ENCODE measurements around the gene MCC.

Gene MCC

DNA sequence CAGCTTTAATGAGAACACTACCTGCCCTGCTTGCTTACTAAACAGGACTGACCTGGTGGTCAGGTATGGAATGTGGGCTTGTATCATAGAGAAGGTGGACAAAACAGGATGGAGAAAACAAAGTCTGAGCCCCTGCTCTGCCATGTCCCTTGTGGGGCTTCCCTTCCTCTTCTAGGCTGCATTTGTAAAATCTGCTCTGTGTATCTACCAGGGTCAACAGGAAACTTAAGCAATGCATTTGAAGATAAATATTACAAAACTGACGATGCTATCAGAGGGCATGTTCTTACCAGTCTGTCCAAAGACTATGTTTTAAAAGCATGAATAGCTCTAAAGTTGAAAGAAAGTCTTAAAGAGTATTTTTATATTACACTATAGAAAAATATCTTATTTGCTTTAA is 282.9 kb downstream of the MCC start:
- no peak for DNase-seq (ENCODE audit: low read depth)
- no peak overlapping the region for H3K4me3 ChIP-seq (ENCODE audit: low read depth, low read length)
- TF ChIP-seq, protein P1, sequence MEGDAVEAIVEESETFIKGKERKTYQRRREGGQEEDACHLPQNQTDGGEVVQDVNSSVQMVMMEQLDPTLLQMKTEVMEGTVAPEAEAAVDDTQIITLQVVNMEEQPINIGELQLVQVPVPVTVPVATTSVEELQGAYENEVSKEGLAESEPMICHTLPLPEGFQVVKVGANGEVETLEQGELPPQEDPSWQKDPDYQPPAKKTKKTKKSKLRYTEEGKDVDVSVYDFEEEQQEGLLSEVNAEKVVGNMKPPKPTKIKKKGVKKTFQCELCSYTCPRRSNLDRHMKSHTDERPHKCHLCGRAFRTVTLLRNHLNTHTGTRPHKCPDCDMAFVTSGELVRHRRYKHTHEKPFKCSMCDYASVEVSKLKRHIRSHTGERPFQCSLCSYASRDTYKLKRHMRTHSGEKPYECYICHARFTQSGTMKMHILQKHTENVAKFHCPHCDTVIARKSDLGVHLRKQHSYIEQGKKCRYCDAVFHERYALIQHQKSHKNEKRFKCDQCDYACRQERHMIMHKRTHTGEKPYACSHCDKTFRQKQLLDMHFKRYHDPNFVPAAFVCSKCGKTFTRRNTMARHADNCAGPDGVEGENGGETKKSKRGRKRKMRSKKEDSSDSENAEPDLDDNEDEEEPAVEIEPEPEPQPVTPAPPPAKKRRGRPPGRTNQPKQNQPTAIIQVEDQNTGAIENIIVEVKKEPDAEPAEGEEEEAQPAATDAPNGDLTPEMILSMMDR (IDR thresholded peaks at IDR 0.05; ENCODE audit: low read depth, low read length, missing control alignments) = no peak

DNA sequence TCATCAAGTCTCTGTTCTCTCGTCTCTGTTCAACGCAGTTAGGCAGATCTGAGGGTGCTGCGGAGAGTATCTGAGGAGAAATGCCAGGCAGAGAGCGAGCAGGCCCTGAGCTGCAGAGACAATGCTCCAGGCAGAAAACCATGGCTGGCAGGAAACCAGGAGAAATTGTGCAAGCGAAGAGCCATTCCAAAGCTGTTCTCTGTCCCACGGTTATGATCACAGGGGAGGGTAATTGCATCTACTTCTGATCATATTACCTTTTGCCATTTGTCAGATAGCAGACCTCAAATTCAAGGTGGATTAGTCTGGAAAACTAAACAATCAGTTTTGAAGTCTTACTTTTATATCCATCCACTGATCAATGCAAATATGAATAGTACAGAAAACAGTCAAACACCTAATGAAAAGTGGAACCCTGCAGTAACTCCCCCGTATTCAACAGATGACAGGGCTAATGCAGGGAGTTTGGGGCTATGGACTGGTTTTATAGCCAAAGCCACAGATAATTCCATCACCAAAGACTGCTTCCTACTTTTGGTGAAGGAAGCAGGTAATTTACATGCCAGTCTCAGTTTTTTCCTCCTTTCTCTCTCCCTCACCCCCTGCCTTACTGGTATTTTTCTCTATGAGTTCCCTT is 283.6 kb downstream of the MCC start:
- H3K4me3 ChIP-seq (ENCODE audit: low read depth, low read length) = no peak overlapping the region
- TF ChIP-seq, protein P1 (IDR thresholded peaks at IDR 0.05; ENCODE audit: low read depth, low read length, missing control alignments) = no peak
- DNase-seq (ENCODE audit: low read depth) = no peak

DNA sequence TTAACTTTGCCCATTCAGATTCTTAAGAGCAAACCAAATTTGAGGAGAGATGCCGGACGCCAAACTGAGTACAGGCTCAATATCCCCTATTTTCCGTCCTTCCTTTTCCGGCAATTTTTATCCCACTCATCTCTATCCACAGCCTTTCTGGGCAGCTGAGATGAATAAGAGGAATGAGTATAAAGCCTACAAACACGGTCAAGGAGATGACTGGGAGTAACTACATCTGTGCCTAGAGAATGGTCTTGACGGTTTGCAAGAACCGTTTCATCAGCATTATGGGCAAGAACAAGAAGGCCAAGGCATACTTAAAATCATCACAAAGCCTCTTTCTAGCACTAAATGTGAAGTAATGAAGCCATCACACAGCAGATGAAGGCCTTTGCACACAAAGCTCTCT is 284.3 kb downstream of the MCC start:
- no peak for DNase-seq (ENCODE audit: low read depth)
- TF ChIP-seq, protein P1 (IDR thresholded peaks at IDR 0.05; ENCODE audit: low read depth, low read length, missing control alignments) = no peak
- no peak overlapping the region for H3K4me3 ChIP-seq (ENCODE audit: low read depth, low read length)

DNA sequence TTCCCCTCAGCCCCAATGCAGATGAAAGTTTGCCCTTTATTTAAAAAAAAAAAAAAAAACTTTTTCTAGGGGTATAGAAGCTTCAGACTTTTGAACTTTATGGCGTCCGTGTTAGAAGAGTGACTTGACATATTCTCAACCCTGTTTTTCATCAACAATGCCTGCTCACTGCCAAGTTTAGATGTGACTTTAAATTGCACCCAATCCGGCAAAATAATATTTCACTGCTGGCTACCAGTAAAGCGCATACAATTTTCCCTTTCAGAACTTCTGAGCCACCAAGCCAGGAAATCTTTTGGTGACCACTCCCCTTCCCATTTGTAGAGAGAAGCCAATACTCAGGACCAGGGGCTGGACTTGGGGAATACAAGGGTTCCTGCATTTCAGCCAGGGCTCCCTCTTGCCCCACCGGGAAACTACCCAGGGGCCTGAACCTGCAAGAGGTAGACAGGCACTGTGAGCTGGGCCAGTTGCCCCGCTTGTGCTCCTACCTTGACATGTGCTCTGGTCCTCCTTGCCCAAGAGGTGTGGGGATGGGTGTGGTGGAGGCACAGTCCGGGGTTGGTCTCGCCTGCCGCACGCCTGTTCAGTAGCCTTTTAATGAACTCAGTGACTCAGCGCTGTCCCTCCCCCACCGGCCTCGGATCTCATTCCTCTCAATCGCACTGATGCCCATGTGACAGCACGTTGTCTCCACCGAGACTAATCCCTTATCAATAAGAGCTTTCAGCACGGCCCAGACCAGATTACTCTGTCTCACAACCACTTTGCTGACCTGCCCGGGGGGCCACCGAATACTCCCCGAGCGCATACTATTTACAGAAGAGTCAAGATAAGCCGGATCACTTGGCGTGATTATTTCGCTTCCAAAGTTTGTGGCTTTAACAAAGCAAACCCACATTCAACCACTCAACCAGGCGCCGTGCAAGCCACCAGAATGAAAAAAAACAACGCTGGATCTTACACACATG is 285.2 kb downstream of the MCC start:
- no peak for DNase-seq (ENCODE audit: low read depth)
- H3K4me3 ChIP-seq (ENCODE audit: low read depth, low read length) = no peak overlapping the region
- TF ChIP-seq, protein P1 (IDR thresholded peaks at IDR 0.05; ENCODE audit: low read depth, low read length, missing control alignments) = no peak

DNA sequence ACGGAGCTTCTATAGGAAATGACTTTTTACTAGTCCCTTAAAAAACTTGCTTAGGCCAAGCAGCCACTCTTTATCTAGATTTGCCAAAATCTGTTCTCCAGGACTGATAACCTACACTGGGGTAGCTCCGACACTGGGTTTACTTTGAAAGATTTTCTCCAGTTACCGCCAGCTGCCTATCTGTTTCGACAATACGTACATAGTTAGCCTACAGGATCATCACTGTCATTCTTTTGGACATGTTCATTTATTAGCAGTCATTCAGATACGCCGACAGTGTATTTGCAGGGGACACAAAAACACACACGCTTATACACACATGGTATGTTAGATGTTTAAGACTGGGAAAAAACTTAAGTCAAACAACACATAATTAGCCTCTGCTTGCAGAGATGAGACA is 286.0 kb downstream of the MCC start:
- TF ChIP-seq, protein P1 (IDR thresholded peaks at IDR 0.05; ENCODE audit: low read depth, low read length, missing control alignments) = no peak
- H3K4me3 ChIP-seq (ENCODE audit: low read depth, low read length) = no peak overlapping the region
- DNase-seq (ENCODE audit: low read depth) = no peak

DNA sequence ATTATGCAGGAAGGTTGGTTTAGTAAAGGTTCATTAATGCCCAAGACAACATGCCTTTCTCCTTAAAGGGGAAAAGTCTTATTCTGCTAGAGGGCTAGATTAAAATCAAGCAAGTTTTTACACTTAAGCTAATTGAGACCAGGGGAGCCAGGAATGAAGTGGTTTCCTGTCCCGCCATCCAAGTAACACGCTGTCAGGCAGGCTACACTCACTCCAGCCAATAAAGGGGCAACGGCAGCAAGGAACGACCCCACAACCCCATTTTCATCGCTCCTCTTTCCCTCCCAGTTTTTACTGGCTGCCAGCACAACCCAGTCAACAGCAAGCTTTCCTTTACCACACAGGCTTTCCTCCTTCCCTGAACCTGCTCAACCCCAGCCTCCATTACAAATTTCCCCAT is 286.5 kb downstream of the MCC start:
- TF ChIP-seq, protein P1 (IDR thresholded peaks at IDR 0.05; ENCODE audit: low read depth, low read length, missing control alignments) = no peak
- H3K4me3 ChIP-seq (ENCODE audit: low read depth, low read length) = no peak overlapping the region
- DNase-seq (ENCODE audit: low read depth) = no peak
